Effector memory CD8-positive, alpha-beta T cell (primary cell): ENCODE measurements around the gene CA9.
A peak's percentile ranks its signal among the peaks of the same experiment; 100 is the strongest.
"Not testable (repeated sequence)": the region's sequence is repeated elsewhere in the genome, so short reads cannot be mapped to it uniquely, and the experiment has no call there.

Experiments
- ATAC-seq: fragments of 150-1000 bp; cut with Tn5 transposase; replicated peaks from 2 replicates; pipeline ENCODE4 v1.10.0; 2021; ENCODE audit warnings: mild to moderate bottlenecking, moderate library complexity
- DNase-seq, 3 experiments: peaks; one replicate each; pipeline ENCODE4 v3.0.0; 2021
- H3K27ac Mint-ChIP-seq, 2 donors: one replicate each; pipeline ENCODE4 v1.8.0; 2022; ENCODE audit warnings: mild to moderate bottlenecking in 2 of 2, mixed read lengths in 2 of 2, moderate library complexity in 2 of 2
- H3K27me3 Mint-ChIP-seq, 2 donors: one replicate each; pipeline ENCODE4 v1.8.0; 2022; ENCODE audit warnings: mixed read lengths in 2 of 2
- H3K36me3 Mint-ChIP-seq: one replicate; pipeline ENCODE4 v1.8.0; 2022; ENCODE audit warnings: mild to moderate bottlenecking, moderate library complexity, mixed read lengths; ENCODE audit not compliant: insufficient read depth
- H3K4me1 Mint-ChIP-seq, 2 donors: one replicate each; pipeline ENCODE4 v1.8.0; 2022; ENCODE audit warnings: low read depth in 2 of 2, mixed read lengths in 2 of 2
- H3K4me3 Mint-ChIP-seq, 2 donors: one replicate each; pipeline ENCODE4 v1.8.0; 2022; ENCODE audit warnings: mild to moderate bottlenecking in 2 of 2, mixed read lengths in 2 of 2, moderate library complexity in 2 of 2
- H3K9me3 Mint-ChIP-seq, 2 donors: one replicate each; pipeline ENCODE4 v1.8.0; 2022; ENCODE audit warnings: mixed read lengths in 2 of 2
- total RNA-seq, 9 experiments: gene quantifications; one replicate each; lab custom pipeline; 2026; lab: John Stamatoyannopoulos, UW

CA9 gene
- 0 to 0.25 (median 0) reads per million in 9 experiments for total RNA-seq

DNA sequence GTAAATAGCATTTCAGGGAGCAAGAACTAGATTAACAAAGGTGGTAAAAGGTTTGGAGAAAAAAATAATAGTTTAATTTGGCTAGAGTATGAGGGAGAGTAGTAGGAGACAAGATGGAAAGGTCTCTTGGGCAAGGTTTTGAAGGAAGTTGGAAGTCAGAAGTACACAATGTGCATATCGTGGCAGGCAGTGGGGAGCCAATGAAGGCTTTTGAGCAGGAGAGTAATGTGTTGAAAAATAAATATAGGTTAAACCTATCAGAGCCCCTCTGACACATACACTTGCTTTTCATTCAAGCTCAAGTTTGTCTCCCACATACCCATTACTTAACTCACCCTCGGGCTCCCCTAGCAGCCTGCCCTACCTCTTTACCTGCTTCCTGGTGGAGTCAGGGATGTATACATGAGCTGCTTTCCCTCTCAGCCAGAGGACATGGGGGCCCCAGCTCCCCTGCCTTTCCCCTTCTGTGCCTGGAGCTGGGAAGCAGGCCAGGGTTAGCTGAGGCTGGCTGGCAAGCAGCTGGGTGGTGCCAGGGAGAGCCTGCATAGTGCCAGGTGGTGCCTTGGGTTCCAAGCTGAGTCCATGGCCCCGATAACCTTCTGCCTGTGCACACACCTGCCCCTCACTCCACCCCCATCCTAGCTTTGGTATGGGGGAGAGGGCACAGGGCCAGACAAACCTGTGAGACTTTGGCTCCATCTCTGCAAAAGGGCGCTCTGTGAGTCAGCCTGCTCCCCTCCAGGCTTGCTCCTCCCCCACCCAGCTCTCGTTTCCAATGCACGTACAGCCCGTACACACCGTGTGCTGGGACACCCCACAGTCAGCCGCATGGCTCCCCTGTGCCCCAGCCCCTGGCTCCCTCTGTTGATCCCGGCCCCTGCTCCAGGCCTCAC, at the start of gene CA9:
Gene CA9 (plus strand): TSS at position 797 of the 893 bp plus-strand sequence. CDS start 32 bp downstream, at position 829.
- Mint-ChIP-seq H3K36me3 (no peaks in the 10 kb centered on the region), H3K9me3 (no peaks in the 10 kb centered on the region), H3K27me3 (peaks cover 0 to 20% of the 10 kb centered on the region in 2 donors), H3K27ac (peak within 1 kb of the TSS in 1 of 2 donors; percentile 38), H3K4me3 (peak within 1 kb of the TSS; percentile 27 to 40), H3K4me1 (peaks cover 4 to 10% of the 10 kb centered on the region in 2 donors)
- ATAC-seq (no peak), DNase-seq (no peak)

DNA sequence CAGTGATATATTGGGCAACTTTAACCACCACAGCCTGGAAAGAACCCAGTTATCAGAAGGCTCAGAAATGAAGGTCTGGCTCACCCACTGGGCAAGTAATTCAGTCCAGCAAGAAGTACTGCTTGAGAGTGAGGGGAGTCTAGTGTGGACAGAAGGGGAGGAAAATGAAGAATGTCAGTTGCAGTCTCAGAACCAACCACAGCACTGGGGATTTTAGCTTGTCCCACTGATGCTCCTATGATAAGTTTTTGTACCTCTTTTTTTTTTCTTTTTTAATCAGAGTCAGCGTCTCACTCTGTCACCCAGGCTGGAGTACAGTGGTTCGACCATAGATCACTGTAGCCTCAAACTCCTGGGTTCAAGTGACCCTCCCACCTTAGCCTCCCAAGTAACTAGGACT, 46.2 kb upstream of the CA9 start:
- H3K27me3 Mint-ChIP-seq: no peaks in the 10 kb centered on the region
- DNase-seq (no peak), ATAC-seq (no peak)
- H3K36me3 Mint-ChIP-seq: no peaks in the 10 kb centered on the region
- H3K4me3 Mint-ChIP-seq: no peak overlapping the region
- H3K27ac Mint-ChIP-seq: peak overlapping the region; percentile 2 to 35
- peaks cover 4 to 6% of the 10 kb centered on the region in 2 donors for H3K4me1 Mint-ChIP-seq
- H3K9me3 Mint-ChIP-seq: no peaks in the 10 kb centered on the region

DNA sequence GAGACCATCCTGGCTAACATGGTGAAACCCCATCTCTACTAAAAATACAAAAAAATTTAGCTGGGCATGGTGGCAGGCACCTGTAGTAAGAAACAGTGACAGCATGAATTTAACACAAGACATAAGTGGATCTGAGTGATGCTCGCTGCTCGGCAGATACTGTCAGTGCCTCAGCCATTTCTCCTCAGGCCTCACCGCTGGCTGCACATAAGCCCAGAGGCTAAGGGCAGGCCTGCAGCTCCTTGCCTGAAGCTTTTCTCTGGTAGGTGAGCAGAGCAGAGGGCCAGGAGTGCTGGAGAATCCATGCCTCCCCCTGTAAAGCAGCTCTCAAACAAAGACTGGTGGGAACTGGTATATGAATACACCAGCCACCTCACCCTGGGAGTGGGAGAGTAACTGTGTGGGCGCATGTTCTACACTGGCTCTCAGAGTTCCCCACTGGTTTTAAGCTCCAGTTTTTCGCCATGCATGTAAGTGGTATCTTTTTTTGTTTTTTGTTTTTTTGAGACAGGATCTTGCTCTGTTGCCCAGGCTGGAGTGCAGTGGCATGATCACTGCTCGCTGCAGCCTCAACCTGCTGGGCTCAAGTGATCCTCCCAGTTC, 45.2 kb upstream of the CA9 start:
- H3K27ac Mint-ChIP-seq: no peak overlapping the region
- H3K4me1 Mint-ChIP-seq: peaks cover 4 to 6% of the 10 kb centered on the region in 2 donors
- no peak overlapping the region for H3K4me3 Mint-ChIP-seq
- no peaks in the 10 kb centered on the region for H3K27me3 Mint-ChIP-seq
- ATAC-seq (no peak), DNase-seq (no peak)
- no peaks in the 10 kb centered on the region for H3K36me3 Mint-ChIP-seq
- H3K9me3 Mint-ChIP-seq: no peaks in the 10 kb centered on the region

DNA sequence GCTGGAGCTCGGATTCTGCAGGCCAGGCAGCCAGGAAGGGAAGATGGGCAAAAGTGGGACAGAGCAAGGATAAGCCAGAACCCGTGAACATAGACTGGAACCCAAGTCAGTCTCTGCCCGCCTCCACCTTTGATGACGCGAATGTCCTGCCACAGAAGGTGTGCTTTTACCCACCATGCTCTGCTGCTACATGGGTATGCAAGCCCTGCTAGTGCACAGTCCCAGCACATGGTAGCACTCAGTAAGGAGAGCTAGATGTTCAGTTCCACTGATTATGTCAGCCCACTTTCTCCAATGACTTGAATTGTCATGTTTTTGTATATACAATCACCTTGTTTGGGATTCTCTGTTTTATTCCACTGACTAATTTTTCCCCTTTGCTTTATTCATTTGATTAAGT, 44.1 kb upstream of the CA9 start:
- Mint-ChIP-seq H3K36me3 (no peaks in the 10 kb centered on the region), H3K27ac (no peak overlapping the region), H3K4me3 (no peak overlapping the region), H3K27me3 (no peaks in the 10 kb centered on the region), H3K9me3 (no peaks in the 10 kb centered on the region), H3K4me1 (peaks cover 5 to 7% of the 10 kb centered on the region in 2 donors)
- DNase-seq (no peak), ATAC-seq (no peak)

DNA sequence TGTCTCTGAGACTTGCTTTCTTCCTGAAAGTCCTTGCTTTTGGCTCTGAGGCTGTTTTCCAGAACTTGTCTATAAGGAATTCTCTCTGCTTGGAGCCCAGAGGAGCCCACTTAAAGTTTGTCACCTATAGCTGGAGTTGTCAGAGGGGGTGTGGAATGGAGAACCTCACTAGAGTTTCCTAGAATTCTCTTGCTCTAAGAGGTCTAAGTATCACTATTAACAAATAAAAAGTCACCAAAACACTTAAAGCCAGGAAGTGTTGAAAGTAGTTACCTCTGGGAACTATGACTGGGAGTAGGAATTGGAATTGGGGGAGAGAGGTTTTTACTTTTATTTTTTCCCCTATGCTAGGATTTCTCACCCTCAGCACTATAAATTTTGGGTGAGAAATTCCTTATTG, 38.0 kb upstream of the CA9 start:
- Mint-ChIP-seq H3K4me1 (peaks cover 45 to 53% of the 10 kb centered on the region in 2 donors), H3K9me3 (no peaks in the 10 kb centered on the region), H3K27ac (peak overlapping the region; percentile 89 to 92), H3K36me3 (peaks cover 2% of the 10 kb centered on the region), H3K27me3 (no peaks in the 10 kb centered on the region), H3K4me3 (peak overlapping the region in 1 of 2 donors; percentile 54)
- no peak for DNase-seq
- ATAC-seq: no peak

DNA sequence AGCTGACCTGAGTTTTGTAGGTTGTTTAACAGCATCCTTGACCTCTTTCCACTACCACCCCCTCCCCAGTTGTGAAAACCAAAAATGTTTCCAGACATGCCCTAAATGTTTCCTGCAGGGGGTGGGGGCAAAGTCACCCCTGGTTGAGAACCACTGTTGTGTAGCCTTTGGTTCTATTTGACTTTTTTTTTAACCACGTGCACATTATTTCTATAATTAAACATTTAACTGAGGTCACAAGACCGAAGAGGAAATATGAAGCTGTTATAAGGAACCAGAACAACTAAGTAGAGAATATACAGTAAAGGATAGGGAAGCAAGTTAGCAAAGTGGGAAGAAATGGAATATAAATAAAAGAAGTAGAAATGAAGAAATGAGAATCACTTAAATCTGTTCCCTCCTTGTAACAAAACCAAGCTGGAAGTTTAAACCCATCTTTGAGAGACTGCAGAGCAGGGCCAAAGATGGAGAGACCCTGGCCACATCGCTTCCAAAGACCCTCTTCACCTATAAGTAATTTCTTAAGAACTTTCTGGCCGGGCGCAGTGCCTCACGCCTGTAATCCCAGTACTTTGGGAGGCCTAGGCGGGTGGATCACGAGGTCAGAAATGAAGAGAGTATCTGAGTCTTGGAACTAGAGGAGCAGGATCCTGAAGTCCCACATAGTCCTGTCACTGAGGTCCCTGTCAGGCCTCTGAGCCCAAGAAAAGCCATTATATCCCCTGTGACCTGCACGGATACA, 37.4 kb upstream of the CA9 start:
- peak overlapping the region; percentile 31 to 54 for H3K4me3 Mint-ChIP-seq
- no peaks in the 10 kb centered on the region for H3K27me3 Mint-ChIP-seq
- no peak for DNase-seq
- peak overlapping the region; percentile 89 to 92 for H3K27ac Mint-ChIP-seq
- ATAC-seq: peak; percentile 16
- peaks cover 2% of the 10 kb centered on the region for H3K36me3 Mint-ChIP-seq
- H3K4me1 Mint-ChIP-seq: peaks cover 48 to 53% of the 10 kb centered on the region in 2 donors
- H3K9me3 Mint-ChIP-seq: no peaks in the 10 kb centered on the region

DNA sequence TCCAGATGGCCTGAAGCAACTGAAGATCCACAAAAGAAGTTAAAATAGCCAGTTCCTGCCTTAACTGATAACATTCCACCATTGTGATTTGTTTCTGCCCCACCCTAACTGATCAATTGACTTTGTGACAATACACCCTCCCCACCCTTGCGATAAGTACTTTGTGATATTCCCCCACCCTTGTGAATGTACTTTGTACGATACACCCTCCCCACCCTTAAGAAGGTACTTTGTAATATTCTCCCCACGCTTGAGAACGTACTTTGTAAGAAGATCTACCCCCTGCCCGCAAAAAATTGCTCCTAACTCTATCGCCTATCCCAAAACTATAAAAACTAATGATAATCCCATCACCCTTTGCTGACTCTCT, 36.9 kb upstream of the CA9 start:
- not testable (repeated sequence) for H3K36me3 Mint-ChIP-seq, ATAC-seq, H3K27me3 Mint-ChIP-seq, DNase-seq, H3K9me3 Mint-ChIP-seq
- Mint-ChIP-seq H3K4me1 (peaks cover 48 to 53% of the 10 kb centered on the region in 2 donors), H3K4me3 (peak overlapping the region in 1 of 2 donors; percentile 54), H3K27ac (peak overlapping the region; percentile 89 to 92)

DNA sequence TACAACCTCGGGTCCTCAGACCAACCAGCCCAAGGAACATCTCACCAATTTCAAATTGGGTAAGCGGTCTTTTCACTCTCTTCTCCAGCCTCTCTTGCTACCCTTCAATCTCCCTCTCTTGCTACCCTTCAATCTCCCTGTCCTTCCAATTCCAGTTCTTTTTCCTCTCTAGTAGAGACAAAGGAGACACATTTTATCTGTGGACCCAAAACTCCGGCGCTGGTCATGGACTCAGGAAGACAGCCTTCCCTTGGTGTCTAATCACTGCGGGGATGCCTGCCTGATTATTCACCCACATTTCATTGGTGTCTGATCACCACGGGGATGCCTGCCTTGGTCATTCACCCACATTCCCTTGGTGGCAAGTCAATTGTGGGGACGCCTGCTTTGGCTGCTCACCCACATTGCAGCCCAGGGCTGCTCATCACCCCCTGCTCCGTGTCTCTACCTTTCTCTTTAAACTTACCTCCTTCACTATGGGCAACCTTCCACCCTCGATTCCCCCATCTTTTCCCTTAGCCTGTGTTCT, 36.2 kb upstream of the CA9 start:
- H3K36me3 Mint-ChIP-seq, DNase-seq, ATAC-seq, H3K27me3 Mint-ChIP-seq, H3K9me3 Mint-ChIP-seq: not testable (repeated sequence)
- Mint-ChIP-seq H3K4me3 (peak overlapping the region; percentile 54 to 65), H3K27ac (peak overlapping the region; percentile 89 to 92), H3K4me1 (peaks cover 49 to 53% of the 10 kb centered on the region in 2 donors)

DNA sequence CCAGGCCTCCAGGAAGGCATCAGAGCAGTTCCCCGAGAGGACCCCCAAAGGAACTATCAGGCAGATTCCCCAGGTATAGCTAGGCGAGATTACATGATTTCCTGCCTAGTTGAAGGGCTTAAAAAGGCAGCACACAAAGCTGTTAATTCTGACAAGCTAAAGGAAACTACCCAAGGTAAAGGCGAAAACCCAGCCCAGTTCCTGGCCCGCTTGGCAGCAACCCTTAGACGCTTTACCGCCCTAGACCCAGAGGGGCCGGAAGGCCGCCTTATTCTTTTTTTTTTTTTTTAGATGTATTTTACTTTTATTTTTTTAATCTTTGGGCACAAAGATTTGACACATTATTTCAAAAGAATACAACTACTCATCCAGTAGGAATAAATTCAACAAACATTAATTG, 35.0 kb upstream of the CA9 start:
- H3K36me3 Mint-ChIP-seq, H3K27me3 Mint-ChIP-seq, H3K9me3 Mint-ChIP-seq: not testable (repeated sequence)
- peak overlapping the region; percentile 54 to 65 for H3K4me3 Mint-ChIP-seq
- peak; percentile 85 for ATAC-seq
- H3K27ac Mint-ChIP-seq: peak overlapping the region; percentile 89 to 92
- peak in 1 of 3 experiments; percentile 37 for DNase-seq
- peaks cover 49 to 59% of the 10 kb centered on the region in 2 donors for H3K4me1 Mint-ChIP-seq

DNA sequence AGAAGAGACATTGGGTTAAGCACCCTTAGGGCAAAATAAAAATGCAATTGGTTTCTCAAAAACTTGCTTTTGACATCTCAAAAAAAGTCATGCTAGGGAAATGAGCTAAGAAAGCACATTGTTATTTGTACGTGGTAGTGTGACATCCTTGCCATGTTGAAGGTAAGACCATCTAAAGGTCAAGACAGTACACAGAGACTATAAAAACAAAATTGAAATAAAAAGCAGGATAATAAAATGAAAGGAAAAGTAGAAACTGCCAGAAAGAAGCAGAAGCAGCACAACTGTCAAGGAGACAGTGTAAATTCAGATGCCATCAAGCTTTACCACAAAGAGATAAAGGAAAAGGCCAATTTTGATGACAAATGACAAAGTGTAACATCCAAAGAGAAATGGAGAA, 34.5 kb upstream of the CA9 start:
- H3K27ac Mint-ChIP-seq: peak overlapping the region; percentile 89 to 92
- H3K4me1 Mint-ChIP-seq: peaks cover 49 to 59% of the 10 kb centered on the region in 2 donors
- not testable (repeated sequence) for H3K9me3 Mint-ChIP-seq, DNase-seq, H3K36me3 Mint-ChIP-seq, H3K27me3 Mint-ChIP-seq
- peak; percentile 64 for ATAC-seq
- peak overlapping the region; percentile 21 to 54 for H3K4me3 Mint-ChIP-seq

DNA sequence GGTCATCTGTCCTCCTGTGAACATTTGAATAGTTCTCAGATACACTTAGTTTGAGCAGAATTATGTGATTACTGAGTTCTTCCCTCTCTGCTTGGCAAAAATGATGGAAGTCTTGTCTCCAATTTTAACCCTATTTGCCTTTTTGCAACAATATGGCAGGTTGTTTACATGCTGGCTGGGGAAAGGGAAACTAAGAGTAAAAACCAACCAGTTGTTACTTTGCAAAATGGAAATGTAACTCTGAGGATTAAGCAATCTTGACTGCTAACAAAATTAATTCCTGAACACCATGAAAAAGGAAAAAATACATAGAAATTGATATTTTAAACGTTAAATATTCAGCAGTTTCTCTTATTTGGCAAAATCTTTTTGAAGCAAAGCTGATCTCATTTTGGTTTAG, 34.1 kb upstream of the CA9 start:
- Mint-ChIP-seq H3K9me3 (no peaks in the 10 kb centered on the region), H3K27ac (peak overlapping the region; percentile 89 to 92), H3K4me1 (peaks cover 50 to 57% of the 10 kb centered on the region in 2 donors), H3K27me3 (no peaks in the 10 kb centered on the region), H3K36me3 (peaks cover 6% of the 10 kb centered on the region), H3K4me3 (peak overlapping the region; percentile 21 to 54)
- ATAC-seq (no peak), DNase-seq (no peak)

DNA sequence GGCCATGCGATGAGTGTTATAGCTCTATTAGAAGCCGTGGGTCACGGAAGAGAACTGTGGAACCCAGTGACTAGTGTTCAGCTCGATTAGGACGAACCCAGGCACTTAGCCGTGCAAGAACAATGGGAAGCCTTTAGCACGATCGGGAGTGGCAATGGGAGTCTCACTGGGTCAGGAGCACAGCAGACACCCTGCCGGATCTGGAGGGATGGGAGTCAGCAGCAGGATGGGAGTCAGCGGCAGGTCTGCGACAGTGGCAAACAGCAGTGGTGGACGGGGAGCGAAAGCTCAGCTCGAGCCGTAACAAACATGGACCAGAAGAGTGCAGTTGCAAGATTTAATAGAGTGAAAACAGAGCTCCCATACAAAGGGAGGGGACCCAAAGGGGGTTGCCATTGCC, 33.3 kb upstream of the CA9 start:
- H3K4me3 Mint-ChIP-seq, DNase-seq, H3K36me3 Mint-ChIP-seq, ATAC-seq, H3K9me3 Mint-ChIP-seq, H3K27me3 Mint-ChIP-seq, H3K27ac Mint-ChIP-seq: not testable (repeated sequence)
- peaks cover 47 to 49% of the 10 kb centered on the region in 2 donors for H3K4me1 Mint-ChIP-seq

DNA sequence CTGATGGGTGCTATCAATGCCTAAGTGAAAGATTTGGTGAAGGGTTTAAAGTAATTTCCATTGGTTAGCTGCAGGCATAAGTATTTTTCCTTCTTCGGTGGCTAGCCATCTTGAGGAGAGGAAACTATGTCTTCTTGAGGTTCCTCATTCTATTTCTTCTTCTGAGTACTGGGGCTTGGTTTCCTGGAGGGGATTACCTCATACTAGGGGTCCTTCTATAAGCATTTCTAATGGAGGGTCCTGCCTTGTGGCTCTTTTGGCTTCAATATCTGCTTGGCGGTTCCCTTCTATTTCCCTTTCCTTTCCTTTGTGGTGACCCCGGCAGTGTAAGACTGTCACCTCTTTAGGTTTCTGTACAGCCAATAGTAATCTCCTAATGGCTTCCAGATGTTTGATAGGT, 32.2 kb upstream of the CA9 start:
- ATAC-seq, DNase-seq, H3K4me3 Mint-ChIP-seq, H3K9me3 Mint-ChIP-seq, H3K27me3 Mint-ChIP-seq: not testable (repeated sequence)
- peaks cover 14% of the 10 kb centered on the region for H3K36me3 Mint-ChIP-seq
- H3K4me1 Mint-ChIP-seq: peaks cover 46 to 48% of the 10 kb centered on the region in 2 donors
- peak overlapping the region in 1 of 2 donors; percentile 55 for H3K27ac Mint-ChIP-seq
